ENCODE data around the gene OR1L8. TPM values are rescaled to one million over a fixed set of nuclear protein-coding genes. Genes with fewer than 3 reads are reported as not detected.

The OR1L8 gene
- total RNA-seq, 4 donors from 2014 or later: not detected

DNA sequence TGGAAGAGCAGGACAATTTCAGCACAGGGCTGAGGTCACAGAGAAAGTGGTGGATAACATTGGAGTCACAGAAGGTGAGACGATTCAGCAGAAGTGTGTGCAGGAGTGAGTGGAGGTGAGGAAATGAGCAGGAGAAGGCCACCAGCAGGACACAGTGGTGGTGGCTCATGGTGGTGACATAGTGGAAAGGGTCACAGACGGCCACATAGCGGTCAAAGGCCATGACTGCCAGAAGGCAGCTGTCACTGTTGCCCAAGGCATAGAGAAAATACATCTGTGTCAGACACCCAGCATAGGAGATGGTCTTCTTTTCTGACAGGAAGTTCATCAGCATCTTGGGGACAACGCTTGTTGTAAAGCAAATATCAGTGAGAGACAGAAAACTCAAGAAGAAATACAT lies 15.3 kb downstream of the OR1L8 start:
- no peaks in the 10 kb centered on the region for H3K9me3 ChIP-seq
- no peak overlapping the region for H3K27ac ChIP-seq
- DNase-seq: no peak
- in situ Hi-C loops (cut with MboI; ENCODE audit: low pct_ligation_motif_present in 1 of 4, low pct_unique_long_range_greater_than_20kb in 1 of 4, low sequenced_read_pairs in 3 of 4): no loop called here
- 84 to 92% methylated on average over 2 to 4 of the region's 4 CpGs for WGBS, 2 donors (ENCODE audit: low coverage in 1 of 2)
- H3K27me3 ChIP-seq: no peaks in the 10 kb centered on the region
- intact Hi-C loops (cut with DNase I; ENCODE audit: low total_unique reads): no loop called here
- no peaks in the 10 kb centered on the region for H3K36me3 ChIP-seq
- H3K4me3 ChIP-seq: no peak overlapping the region
- TF ChIP-seq EP300 (IDR thresholded peaks at IDR 0.05; ENCODE audit: low read depth): no peak
- TF ChIP-seq POLR2AphosphoS5 (IDR thresholded peaks at IDR 0.05): no peak
- no peak for TF ChIP-seq POLR2A (IDR thresholded peaks at IDR 0.05)
- TF ChIP-seq, protein P1, sequence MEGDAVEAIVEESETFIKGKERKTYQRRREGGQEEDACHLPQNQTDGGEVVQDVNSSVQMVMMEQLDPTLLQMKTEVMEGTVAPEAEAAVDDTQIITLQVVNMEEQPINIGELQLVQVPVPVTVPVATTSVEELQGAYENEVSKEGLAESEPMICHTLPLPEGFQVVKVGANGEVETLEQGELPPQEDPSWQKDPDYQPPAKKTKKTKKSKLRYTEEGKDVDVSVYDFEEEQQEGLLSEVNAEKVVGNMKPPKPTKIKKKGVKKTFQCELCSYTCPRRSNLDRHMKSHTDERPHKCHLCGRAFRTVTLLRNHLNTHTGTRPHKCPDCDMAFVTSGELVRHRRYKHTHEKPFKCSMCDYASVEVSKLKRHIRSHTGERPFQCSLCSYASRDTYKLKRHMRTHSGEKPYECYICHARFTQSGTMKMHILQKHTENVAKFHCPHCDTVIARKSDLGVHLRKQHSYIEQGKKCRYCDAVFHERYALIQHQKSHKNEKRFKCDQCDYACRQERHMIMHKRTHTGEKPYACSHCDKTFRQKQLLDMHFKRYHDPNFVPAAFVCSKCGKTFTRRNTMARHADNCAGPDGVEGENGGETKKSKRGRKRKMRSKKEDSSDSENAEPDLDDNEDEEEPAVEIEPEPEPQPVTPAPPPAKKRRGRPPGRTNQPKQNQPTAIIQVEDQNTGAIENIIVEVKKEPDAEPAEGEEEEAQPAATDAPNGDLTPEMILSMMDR (IDR thresholded peaks at IDR 0.05): no peak
- H3K4me1 ChIP-seq: no peaks in the 10 kb centered on the region

GRCh38 chr9:122562134-122562760 lies 20.9 kb downstream of the OR1L8 start:
- 40 to 100% methylated on average over 1 to 9 of the region's 9 CpGs for WGBS, 2 donors (ENCODE audit: low coverage in 1 of 2)
- intact Hi-C loops (cut with DNase I; ENCODE audit: low total_unique reads): no loop called here
- in situ Hi-C loops (cut with MboI; ENCODE audit: low pct_ligation_motif_present in 1 of 4, low pct_unique_long_range_greater_than_20kb in 1 of 4, low sequenced_read_pairs in 3 of 4): no loop called here
- H3K4me1 ChIP-seq: no peaks in the 10 kb centered on the region
- DNase-seq: no peak
- H3K4me3 ChIP-seq: no peak overlapping the region
- no peaks in the 10 kb centered on the region for H3K27me3 ChIP-seq
- TF ChIP-seq EP300 (IDR thresholded peaks at IDR 0.05; ENCODE audit: low read depth): no peak
- TF ChIP-seq POLR2AphosphoS5 (IDR thresholded peaks at IDR 0.05): no peak
- TF ChIP-seq POLR2A (IDR thresholded peaks at IDR 0.05): no peak
- TF ChIP-seq, protein P1 (IDR thresholded peaks at IDR 0.05): no peak
- no peaks in the 10 kb centered on the region for H3K36me3 ChIP-seq
- no peaks in the 10 kb centered on the region for H3K9me3 ChIP-seq
- H3K27ac ChIP-seq: no peak overlapping the region

DNA sequence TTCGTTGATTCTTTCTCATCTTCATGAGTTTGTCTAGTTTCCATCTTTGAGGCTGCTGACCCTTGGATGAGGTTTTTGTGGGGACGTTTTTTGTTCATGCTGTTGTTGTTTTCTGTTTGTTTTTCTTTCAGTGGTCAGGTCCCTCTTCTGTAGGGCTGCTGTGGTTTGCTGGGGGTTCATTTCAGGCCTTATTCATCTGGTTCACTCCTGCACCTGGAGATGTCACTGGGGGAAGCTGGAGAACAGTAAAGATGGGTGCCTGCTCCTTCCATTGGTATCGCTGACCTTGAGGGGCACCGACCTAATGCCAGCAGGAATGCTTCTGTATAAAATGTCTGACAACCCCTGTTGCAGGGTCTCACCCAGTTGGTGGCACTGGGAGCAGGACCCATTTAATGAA lies 21.7 kb downstream of the OR1L8 start:
- intact Hi-C loops (cut with DNase I; ENCODE audit: low total_unique reads): no loop called here
- Histone ChIP-seq H3K27ac (no peak overlapping the region), H3K36me3 (no peaks in the 10 kb centered on the region), H3K4me1 (no peaks in the 10 kb centered on the region), H3K4me3 (no peak overlapping the region), H3K27me3 (no peaks in the 10 kb centered on the region), H3K9me3 (no peaks in the 10 kb centered on the region)
- 25 to 69% methylated on average over 2 to 4 of the region's 4 CpGs for WGBS, 2 donors (ENCODE audit: low coverage in 1 of 2)
- in situ Hi-C loops (cut with MboI; ENCODE audit: low pct_ligation_motif_present in 1 of 4, low pct_unique_long_range_greater_than_20kb in 1 of 4, low sequenced_read_pairs in 3 of 4): no loop called here
- no peak for TF ChIP-seq POLR2AphosphoS5 (IDR thresholded peaks at IDR 0.05)
- no peak for DNase-seq

- TF ChIP-seq POLR2A (IDR thresholded peaks at IDR 0.05) (no peak), POLR2AphosphoS5 (IDR thresholded peaks at IDR 0.05) (no peak), EP300 (IDR thresholded peaks at IDR 0.05; ENCODE audit: low read depth) (no peak)
- TF ChIP-seq, protein P1 (IDR thresholded peaks at IDR 0.05): no peak
- H3K27me3 ChIP-seq: no peaks in the 10 kb centered on the region
- H3K4me1 ChIP-seq: no peaks in the 10 kb centered on the region
- intact Hi-C loops (cut with DNase I; ENCODE audit: low total_unique reads): no loop called here
- H3K27ac ChIP-seq: no peak within 1 kb of the TSS
- DNase-seq: no peak
- no peaks in the 10 kb centered on the region for H3K36me3 ChIP-seq
- 67 to 85% methylated on average over 2 of the region's 2 CpGs for WGBS, 2 donors (ENCODE audit: low coverage in 1 of 2)
- no peak within 1 kb of the TSS for H3K4me3 ChIP-seq
- in situ Hi-C loops (cut with MboI; ENCODE audit: low pct_ligation_motif_present in 1 of 4, low pct_unique_long_range_greater_than_20kb in 1 of 4, low sequenced_read_pairs in 3 of 4): no loop called here
- H3K9me3 ChIP-seq: no peaks in the 10 kb centered on the region
Measured at GRCh38 chr9:122552812-122553211, 30.4 kb downstream of the OR1L8 start, which contains the start of gene OR1N2. OR1N2 (plus strand) TSS chr9:122553112; CDS start chr9:122553212, 100 bp downstream.

GRCh38 chr9:122551371-122551770 lies 31.8 kb downstream of the OR1L8 start:
- Histone ChIP-seq H3K36me3 (no peaks in the 10 kb centered on the region), H3K4me3 (no peak overlapping the region), H3K27me3 (no peaks in the 10 kb centered on the region), H3K9me3 (no peaks in the 10 kb centered on the region), H3K27ac (no peak overlapping the region), H3K4me1 (no peaks in the 10 kb centered on the region)
- in situ Hi-C loops (cut with MboI; ENCODE audit: low pct_ligation_motif_present in 1 of 4, low pct_unique_long_range_greater_than_20kb in 1 of 4, low sequenced_read_pairs in 3 of 4): no loop called here
- no peak for DNase-seq
- TF ChIP-seq, protein P1 (IDR thresholded peaks at IDR 0.05): no peak
- no peak for TF ChIP-seq EP300 (IDR thresholded peaks at IDR 0.05; ENCODE audit: low read depth)
- TF ChIP-seq POLR2A (IDR thresholded peaks at IDR 0.05): no peak
- no peak for TF ChIP-seq POLR2AphosphoS5 (IDR thresholded peaks at IDR 0.05)
- 66 to 100% methylated on average over 1 to 5 of the region's 5 CpGs for WGBS, 2 donors (ENCODE audit: low coverage in 1 of 2)
- intact Hi-C loops (cut with DNase I; ENCODE audit: low total_unique reads): no loop called here

All from transverse colon (tissue), 4 donors.